Ovary (tissue), 9 donors: ENCODE data around the gene NUP210. TPM values are rescaled to one million over a fixed set of nuclear protein-coding genes. Genes with fewer than 3 reads are reported as not detected.

ENCODE experiments used
- DNase-seq, 5 donors: peaks; one replicate each; pipeline ENCODE4 v3.0.0-alpha.2; 2019 to 2020
- H3K27ac ChIP-seq, 2 donors: fragments of 200-600 bp; one replicate each; pipeline versions ENCODE4 v1.5.1 to v1.8.0; 2019 to 2022
- H3K27me3 ChIP-seq: fragments of 200-600 bp; one replicate; pipeline ENCODE4 v1.8.0; 2022
- H3K36me3 ChIP-seq: fragments of 200-600 bp; sonication (generic); one replicate; pipeline ENCODE4 v1.5.1; 2019
- H3K4me1 ChIP-seq: one replicate; pipeline ENCODE4 v1.8.1; 2013; ENCODE audit warnings: mild to moderate bottlenecking, moderate library complexity; ENCODE audit not compliant: insufficient read depth
- H3K4me3 ChIP-seq: fragments of 200-600 bp; sonication (generic); one replicate; pipeline ENCODE4 v1.5.1; 2017
- H3K9me3 ChIP-seq, 2 donors: fragments of 200-600 bp in 1 of 2; sonication (generic) in 1 of 2; one replicate each; pipeline versions ENCODE4 v1.5.1 to v1.8.1; 2013 to 2019; ENCODE audit warnings: mild to moderate bottlenecking in 1 of 2, moderate library complexity in 1 of 2
- CTCF ChIP-seq, 3 donors: fragments of 450-650 bp in 2 of 3; fragments of 200-600 bp in 1 of 3; IDR thresholded peaks; one replicate each; pipeline versions ENCODE4 v1.5.1 to v1.8.0; 2016 to 2022; ENCODE audit warnings: antibody characterized with exemption in 3 of 3, mild to moderate bottlenecking in 1 of 3
- EP300 ChIP-seq: sonication (generic); formaldehyde crosslinking; IDR thresholded peaks from one replicate; pipeline ENCODE4 v1.6.1; 2017; ENCODE audit warnings: antibody characterized with exemption
- POLR2A ChIP-seq: fragments of 450-650 bp; IDR thresholded peaks from one replicate; pipeline ENCODE4 v1.6.1; 2017; ENCODE audit warnings: antibody characterized with exemption, mild to moderate bottlenecking, moderate library complexity
- WGBS, 3 donors: extraction: QIAGEN DNeasy Blood & Tissue Kit in 1 of 3; methylation state at CpG; one replicate each; pipeline versions ENCODE4 v1.1.5 to v1.1.7; 2013 to 2017; 5-methylcytosine and 5-hydroxymethylcytosine counted together
- intact Hi-C, 4 donors: fragments of 100-400 bp; cut with DNase I; formaldehyde crosslinking; loops; one replicate each; pipeline versions ENCODE4 v1.11.0 to v1.15.1; 2022 to 2023
- polyA plus RNA-seq, 2 donors: library from polyadenylated mRNA; stranded (reverse); fragments of 200-250 nt in 1 of 2; fragments of 350-450 nt in 1 of 2; fragmentation: Illumina TruSeq in 1 of 2; extraction: RNeasy Lipid Tissue Mini Kit (QIAGEN cat#74804) in 1 of 2; gene quantifications; one replicate each; pipeline ENCODE4 v1.2.3, GENCODE V29; 2013 to 2014
- total RNA-seq, 7 donors: library from RNA; depleted of rRNA in 2 of 7; stranded (reverse); fragments of >200 nt in 2 of 7; fragmentation: NEBNext Ultra II Directional in 3 of 7; extraction: Animal tissue kit (Norgen Biotek cat#: 25700) in 3 of 7; gene quantifications; one replicate each; pipeline versions ENCODE4 v1.1.0 to v1.2.4, GENCODE V29; 2016 to 2023
- donor health status: DM: no; HTN: no; CAD: no; lungs with moderate emphysema.
- donor health status: DM: no; HTN: no; CAD: no.
- donor health status: Bipolar disorder and iron deficiency.
- donor health status: DM: yes; HTN: yes; CAD: no.
- donor health status: DM: no; HTN: no; CAD: no.
- donor health status: DM: yes; HTN: yes; CAD: no.

The NUP210 gene
- total and polyA plus RNA-seq, 9 donors: 1.4 to 5.8 (median 3.2) TPM

DNA sequence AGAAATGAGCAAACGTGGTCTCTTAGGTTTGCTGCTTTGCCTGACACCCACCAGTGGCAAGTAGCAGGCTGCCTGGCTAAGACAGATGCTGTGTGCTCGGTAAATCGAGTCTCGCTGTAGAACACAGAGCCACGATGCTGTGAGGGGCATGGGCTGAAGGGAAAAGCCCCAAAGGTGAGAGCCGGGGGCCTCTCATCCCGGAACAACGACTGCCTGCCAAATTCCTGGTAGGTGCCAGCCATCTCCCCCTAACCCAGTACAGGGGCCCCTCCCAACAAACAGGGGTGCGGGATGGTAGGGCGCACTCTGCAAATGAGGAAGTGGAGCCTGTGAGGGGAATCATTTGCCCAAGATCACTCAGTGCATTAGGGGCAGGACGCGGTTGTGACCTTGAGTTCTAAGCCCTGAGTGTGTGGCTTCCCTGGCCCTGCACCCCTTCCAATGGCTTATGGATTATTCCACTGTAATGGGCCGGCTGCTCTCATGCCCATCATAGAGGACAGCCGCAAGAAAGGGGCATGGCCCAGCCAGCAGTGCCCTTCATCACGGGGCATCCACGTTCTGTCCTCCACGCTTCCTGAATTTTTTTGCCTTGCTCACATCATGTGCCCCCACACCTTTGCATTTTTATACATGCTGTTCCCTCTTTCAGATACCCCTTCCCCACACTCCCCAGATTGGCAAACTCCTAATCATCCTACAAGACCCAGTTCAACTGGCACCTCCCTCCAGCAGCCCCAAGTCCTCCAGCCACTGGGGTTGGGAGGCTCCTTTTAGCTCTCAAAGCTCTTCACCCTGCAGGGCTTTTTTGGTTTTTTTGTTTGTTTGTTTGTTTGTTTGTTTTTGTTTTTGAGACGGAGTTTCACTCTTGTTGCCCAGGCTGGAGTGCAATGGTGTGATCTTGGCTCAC, 125.4 kb downstream of the NUP210 start:
- Histone ChIP-seq H3K4me1 (no peaks in the 10 kb centered on the region), H3K27me3 (no peaks in the 10 kb centered on the region), H3K9me3 (no peaks in the 10 kb centered on the region), H3K36me3 (no peaks in the 10 kb centered on the region), H3K4me3 (no peak overlapping the region), H3K27ac (no peak overlapping the region)
- 70 to 77% (median 71%) methylated on average over 18 of the region's 18 CpGs for WGBS, 3 donors
- intact Hi-C loops: no loop called here
- TF ChIP-seq POLR2A (no peak), CTCF (IDR thresholded peaks at IDR 0.05) (no peak), EP300 (no peak)
- DNase-seq: no peak

DNA sequence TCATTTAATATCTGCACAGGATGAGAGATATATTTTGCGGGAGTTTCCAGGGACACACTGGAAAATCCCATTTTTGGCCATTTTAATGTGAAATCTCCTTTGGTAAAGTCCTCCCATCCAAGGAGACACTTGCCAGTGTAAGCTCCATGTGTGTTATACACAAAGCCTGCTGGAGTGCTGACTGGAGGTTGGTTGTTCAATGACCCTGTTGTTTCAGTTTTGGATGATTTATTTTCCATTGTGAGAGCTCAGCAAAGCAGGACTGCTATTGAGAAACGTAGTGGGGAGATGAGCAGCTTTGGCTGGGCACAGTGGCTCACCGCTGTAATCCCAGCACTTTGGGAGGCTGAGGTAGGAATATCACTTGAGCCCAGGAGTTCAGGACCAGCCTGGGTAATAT, 127.7 kb downstream of the NUP210 start:
- intact Hi-C loops: no loop called here
- Histone ChIP-seq H3K9me3 (no peaks in the 10 kb centered on the region), H3K4me1 (no peaks in the 10 kb centered on the region), H3K4me3 (no peak overlapping the region), H3K36me3 (no peaks in the 10 kb centered on the region), H3K27me3 (no peaks in the 10 kb centered on the region), H3K27ac (no peak overlapping the region)
- no peak for DNase-seq
- 60 to 67% (median 64%) methylated on average over 3 of the region's 3 CpGs for WGBS, 3 donors
- TF ChIP-seq EP300 (no peak), POLR2A (no peak), CTCF (IDR thresholded peaks at IDR 0.05) (no peak)

DNA sequence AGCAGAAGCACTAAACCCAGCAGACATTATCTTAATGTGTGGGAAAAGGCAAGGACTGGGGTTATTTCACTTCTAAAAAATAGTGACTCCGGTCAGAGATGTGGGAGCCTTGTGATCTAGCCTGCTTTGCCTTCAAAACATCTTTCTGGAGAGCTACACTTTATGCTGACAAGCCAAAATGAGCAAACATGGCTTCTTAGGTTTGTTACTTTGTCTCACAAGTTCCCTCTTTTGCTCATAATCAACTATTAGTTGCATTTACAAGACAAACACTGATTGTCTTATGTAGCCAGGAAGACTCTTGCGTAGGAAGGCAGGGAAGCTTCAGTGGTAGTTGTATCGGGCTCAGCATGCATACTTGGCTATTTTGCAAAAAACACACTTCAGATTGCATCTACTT, 129.2 kb downstream of the NUP210 start:
- intact Hi-C loops: no loop called here
- Histone ChIP-seq H3K27ac (no peak overlapping the region), H3K27me3 (no peaks in the 10 kb centered on the region), H3K4me3 (no peak overlapping the region), H3K36me3 (no peaks in the 10 kb centered on the region), H3K9me3 (peaks cover 0 to 4% of the 10 kb centered on the region in 2 donors), H3K4me1 (no peaks in the 10 kb centered on the region)
- TF ChIP-seq EP300 (no peak), POLR2A (no peak), CTCF (IDR thresholded peaks at IDR 0.05) (no peak)
- no peak for DNase-seq
- 65 to 72% (median 71%) methylated on average over 3 of the region's 3 CpGs for WGBS, 3 donors

GRCh38 chr3:13289771-13290285, 130.3 kb downstream of the NUP210 start:
- no peak for TF ChIP-seq POLR2A
- TF ChIP-seq EP300: no peak
- TF ChIP-seq CTCF (IDR thresholded peaks at IDR 0.05): no peak
- Histone ChIP-seq H3K36me3 (no peaks in the 10 kb centered on the region), H3K27me3 (no peaks in the 10 kb centered on the region), H3K4me3 (no peak overlapping the region), H3K9me3 (peaks cover 0 to 4% of the 10 kb centered on the region in 2 donors), H3K27ac (no peak overlapping the region), H3K4me1 (no peaks in the 10 kb centered on the region)
- intact Hi-C loops: no loop called here
- 76 to 80% (median 78%) methylated on average over 9 of the region's 9 CpGs for WGBS, 3 donors
- no peak for DNase-seq
